CD14-positive monocyte (primary cell): ENCODE results near the gene EML6. TPM values are rescaled to one million over a fixed set of nuclear protein-coding genes. Genes with fewer than 3 reads are reported as not detected.

ENCODE experiments used
- DNase-seq, 3 donors: peaks; one replicate each; pipeline ENCODE4 v3.0.0-alpha.2; 2011 to 2022
- H2AFZ ChIP-seq: 2 replicates; pipeline ENCODE4 v1.6.0; 2012; ENCODE audit warnings: mild to moderate bottlenecking, low read depth, low read length, inconsistent platforms; ENCODE audit not compliant: insufficient read depth, poor library complexity, severe bottlenecking
- H3K27ac ChIP-seq, 2 donors: 1 replicate in 1 of 2; 2 replicates in 1 of 2; pipeline ENCODE4 v1.5.1; 2012 to 2013; ENCODE audit warnings: low read length in 2 of 2, control low read depth in 1 of 2, inconsistent platforms in 1 of 2, low read depth in 1 of 2, mild to moderate bottlenecking in 1 of 2
- H3K27me3 ChIP-seq, 2 donors: one replicate each; pipeline versions ENCODE4 v1.6.0 to v1.6.1; 2011 to 2013; ENCODE audit warnings: low read length in 2 of 2; ENCODE audit not compliant: control insufficient read depth in 2 of 2, insufficient read depth in 2 of 2
- H3K36me3 ChIP-seq, 2 donors: replicated peaks in 1 of 2; 1 replicate in 1 of 2; 2 replicates in 1 of 2; pipeline versions ENCODE4 v1.5.1 to v1.6.1; 2012 to 2013; ENCODE audit warnings: low read length in 2 of 2, control low read depth in 1 of 2, inconsistent platforms in 1 of 2, mild to moderate bottlenecking in 1 of 2; ENCODE audit not compliant: insufficient read depth in 2 of 2, control insufficient read depth in 1 of 2
- H3K4me1 ChIP-seq, 2 donors: 1 replicate in 1 of 2; 2 replicates in 1 of 2; pipeline versions ENCODE4 v1.5.1 to v1.6.1; 2012 to 2013; ENCODE audit warnings: low read length in 2 of 2, control low read depth in 1 of 2, inconsistent platforms in 1 of 2, mild to moderate bottlenecking in 1 of 2, moderate library complexity in 1 of 2; ENCODE audit not compliant: insufficient read depth in 2 of 2, control insufficient read depth in 1 of 2
- H3K4me2 ChIP-seq: replicated peaks from 2 replicates; pipeline ENCODE3; 2012; ENCODE audit warnings: low read length, moderate library complexity, mild to moderate bottlenecking; ENCODE audit not compliant: poor library complexity, severe bottlenecking; ENCODE audit errors: extremely low read depth
- H3K4me3 ChIP-seq, 3 experiments: fragments of 200-600 bp in 1 of 3; sonication (generic) in 1 of 3; replicated peaks in 1 of 3; 1 replicate in 2 of 3; 2 replicates in 1 of 3; pipeline ENCODE4 v1.5.1; 2011 to 2013; ENCODE audit warnings: low read length in 3 of 3, mild to moderate bottlenecking in 3 of 3, control low read depth in 2 of 3, low read depth in 2 of 3, inconsistent platforms in 1 of 3, moderate library complexity in 1 of 3
- H3K79me2 ChIP-seq: 2 replicates; pipeline ENCODE4 v1.6.0; 2012; ENCODE audit warnings: mild to moderate bottlenecking, control low read depth, inconsistent platforms, low read length, moderate library complexity; ENCODE audit not compliant: insufficient read depth
- H3K9ac ChIP-seq: 2 replicates; pipeline ENCODE4 v1.6.0; 2017; ENCODE audit warnings: low read length, mild to moderate bottlenecking; ENCODE audit not compliant: insufficient read depth, poor library complexity, severe bottlenecking
- H3K9me3 ChIP-seq, 2 donors: replicated peaks in 1 of 2; 1 replicate in 1 of 2; 2 replicates in 1 of 2; pipeline versions ENCODE4 v1.5.1 to v1.6.1; 2012 to 2013; ENCODE audit warnings: low read length in 2 of 2, control low read depth in 1 of 2; ENCODE audit not compliant: control insufficient read depth in 1 of 2, insufficient read depth in 1 of 2
- H4K20me1 ChIP-seq: 2 replicates; pipeline ENCODE4 v1.6.0; 2012; ENCODE audit warnings: mild to moderate bottlenecking, low read length, control low read depth, moderate library complexity; ENCODE audit not compliant: insufficient read depth
- H3K27ac Mint-ChIP-seq, 7 donors: one replicate each; pipeline ENCODE4 v1.8.0; 2020; ENCODE audit warnings: mild to moderate bottlenecking in 7 of 7, mixed read lengths in 7 of 7, moderate library complexity in 6 of 7, inconsistent platforms in 2 of 7
- H3K27me3 Mint-ChIP-seq, 3 donors: one replicate each; pipeline ENCODE4 v1.8.0; 2021 to 2022; ENCODE audit warnings: low read depth in 3 of 3, mild to moderate bottlenecking in 3 of 3, mixed read lengths in 3 of 3, moderate library complexity in 3 of 3, inconsistent platforms in 1 of 3
- H3K36me3 Mint-ChIP-seq, 2 donors: one replicate each; pipeline ENCODE4 v1.8.0; 2020; ENCODE audit warnings: mixed read lengths in 2 of 2, inconsistent platforms in 1 of 2, mild to moderate bottlenecking in 1 of 2
- H3K4me1 Mint-ChIP-seq: one replicate; pipeline ENCODE4 v1.8.0; 2020; ENCODE audit warnings: mild to moderate bottlenecking, mixed read lengths
- H3K4me3 Mint-ChIP-seq, 2 donors: one replicate each; pipeline ENCODE4 v1.8.0; 2020; ENCODE audit warnings: mild to moderate bottlenecking in 2 of 2, mixed read lengths in 2 of 2, moderate library complexity in 1 of 2
- H3K9me3 Mint-ChIP-seq, 7 donors: one replicate each; pipeline ENCODE4 v1.8.0; 2020 to 2022; ENCODE audit warnings: mixed read lengths in 7 of 7, mild to moderate bottlenecking in 6 of 7, moderate library complexity in 6 of 7, inconsistent platforms in 2 of 7
- CTCF ChIP-seq: fragments of 200-600 bp; IDR thresholded peaks from one replicate; pipeline ENCODE4 v1.8.0; 2022; ENCODE audit warnings: antibody characterized with exemption, mild to moderate bottlenecking
- WGBS: methylation state at CpG from one replicate; pipeline ENCODE4 v1.1.5; 2013; ENCODE audit warnings: missing lambda C conversion rate; ENCODE audit not compliant: insufficient coverage; 5-methylcytosine and 5-hydroxymethylcytosine counted together
- intact Hi-C, 2 donors: fragments of 100-400 bp; cut with micrococcal nuclease; formaldehyde crosslinking; loops; one replicate each; pipeline versions ENCODE4 v1.15.0 to v1.15.1; 2023
- polyA plus RNA-seq, 3 donors: library from polyadenylated mRNA; depleted of rRNA in 1 of 3; unstranded in 2 of 3; stranded (reverse) in 1 of 3; fragments of 300-500 nt in 2 of 3; fragments of >200 nt in 1 of 3; fragmentation: Illumina TruSeq in 2 of 3; gene quantifications; 1 replicate in 2 of 3; 2 replicates in 1 of 3; pipeline ENCODE4 v1.2.3, GENCODE V29; 2012 to 2021

The EML6 gene
- polyA plus RNA-seq, 3 donors: 0.79 TPM; not detected in 2

- H3K79me2 ChIP-seq: no peaks in the 10 kb centered on the region
- Mint-ChIP-seq H3K4me1 (peaks cover 4% of the 10 kb centered on the region), H3K27ac (no peak overlapping the region), H3K9me3 (no peaks in the 10 kb centered on the region), H3K27me3 (peaks cover 2 to 3% (median 2%) of the 10 kb centered on the region in 3 donors), H3K4me3 (no peak overlapping the region), H3K36me3 (no peaks in the 10 kb centered on the region)
- H3K36me3 ChIP-seq: no peaks in the 10 kb centered on the region
- no peak overlapping the region for H2AFZ ChIP-seq
- H3K9me3 ChIP-seq: no peaks in the 10 kb centered on the region
- intact Hi-C loops: no loop called here
- no peak overlapping the region for H3K27ac ChIP-seq
- WGBS: no CpG with 5 or more reads among the region's 3 CpGs
- H3K4me3 ChIP-seq: no peak overlapping the region
- no peaks in the 10 kb centered on the region for H3K4me1 ChIP-seq
- DNase-seq: no peak
- H3K4me2 ChIP-seq: no peak overlapping the region
- H3K9ac ChIP-seq: no peak overlapping the region
- H3K27me3 ChIP-seq: no peaks in the 10 kb centered on the region
- TF ChIP-seq CTCF: no peak
- H4K20me1 ChIP-seq: no peaks in the 10 kb centered on the region
These were observed 97.1 kb downstream of the EML6 start for GRCh38 chr2:54820558-54820957.

- Histone ChIP-seq H4K20me1 (no peaks in the 10 kb centered on the region), H3K9me3 (no peaks in the 10 kb centered on the region), H3K27me3 (no peaks in the 10 kb centered on the region), H3K4me3 (no peak overlapping the region), H3K36me3 (no peaks in the 10 kb centered on the region), H3K4me1 (no peaks in the 10 kb centered on the region), H3K27ac (no peak overlapping the region), H3K9ac (no peak overlapping the region), H3K79me2 (no peaks in the 10 kb centered on the region), H3K4me2 (no peak overlapping the region), H2AFZ (no peak overlapping the region)
- intact Hi-C loops: no loop called here
- H3K27ac Mint-ChIP-seq: no peak overlapping the region
- H3K4me3 Mint-ChIP-seq: no peak overlapping the region
- H3K27me3 Mint-ChIP-seq: peaks cover 2 to 4% (median 2%) of the 10 kb centered on the region in 3 donors
- 100% methylated on average over 4 of the region's 4 CpGs for WGBS
- H3K4me1 Mint-ChIP-seq: peaks cover 4% of the 10 kb centered on the region
- no peak for DNase-seq
- H3K9me3 Mint-ChIP-seq: no peaks in the 10 kb centered on the region
- TF ChIP-seq CTCF: no peak
- no peaks in the 10 kb centered on the region for H3K36me3 Mint-ChIP-seq
These were observed 101.1 kb downstream of the EML6 start for GRCh38 chr2:54824567-54824966.
